IPS-NIHi7 (cell line): ENCODE results near the gene CDH8.
"Not testable (repeated sequence)": the region's sequence is repeated elsewhere in the genome, so short reads cannot be mapped to it uniquely, and the experiment has no call there.

Experiments used
- DNase-seq: peaks from one replicate; pipeline ENCODE4 v3.0.0; 2012; ENCODE audit warnings: mixed read lengths; ENCODE audit errors: extremely low spot score

Gene CDH8

GRCh38 chr16:61780161-61780560 lies 256.1 kb downstream of the CDH8 start:
- no peak for DNase-seq

- no peak for DNase-seq
These were observed 265.9 kb downstream of the CDH8 start for GRCh38 chr16:61770301-61770700.

- no peak for DNase-seq
These were observed 272.2 kb downstream of the CDH8 start for GRCh38 chr16:61763991-61764390.

- DNase-seq = no peak
These were observed 273.2 kb downstream of the CDH8 start for GRCh38 chr16:61763013-61763412.

- DNase-seq = peak; percentile 20
These were observed 305.2 kb downstream of the CDH8 start for GRCh38 chr16:61730997-61731396.

GRCh38 chr16:61726701-61727100 lies 309.5 kb downstream of the CDH8 start:
- no peak for DNase-seq

GRCh38 chr16:61726125-61726524 lies 310.1 kb downstream of the CDH8 start:
- no peak for DNase-seq

GRCh38 chr16:61721544-61721943 lies 314.7 kb downstream of the CDH8 start:
- DNase-seq = no peak

GRCh38 chr16:61715393-61715792 lies 320.8 kb downstream of the CDH8 start:
- no peak for DNase-seq

GRCh38 chr16:61713787-61714186 lies 322.5 kb downstream of the CDH8 start:
- DNase-seq = no peak

GRCh38 chr16:61699640-61700039 lies 336.6 kb downstream of the CDH8 start:
- not testable (repeated sequence) for DNase-seq

GRCh38 chr16:61684541-61684940 lies 351.7 kb downstream of the CDH8 start:
- no peak for DNase-seq

GRCh38 chr16:61681673-61682072 lies 354.6 kb downstream of the CDH8 start:
- DNase-seq = no peak

- no peak for DNase-seq
These were observed 355.1 kb downstream of the CDH8 start for GRCh38 chr16:61681124-61681523.

- DNase-seq = no peak
These were observed 358.1 kb downstream of the CDH8 start for GRCh38 chr16:61678182-61678581.

GRCh38 chr16:61677776-61678175 lies 358.5 kb downstream of the CDH8 start:
- DNase-seq = no peak

GRCh38 chr16:61676740-61677139 lies 359.5 kb downstream of the CDH8 start:
- no peak for DNase-seq

- DNase-seq = no peak
These were observed 365.1 kb downstream of the CDH8 start for GRCh38 chr16:61671161-61671560.

- DNase-seq = no peak
These were observed 370.7 kb downstream of the CDH8 start for GRCh38 chr16:61665512-61665911.

GRCh38 chr16:61659936-61660335 lies 376.3 kb downstream of the CDH8 start:
- DNase-seq = no peak

GRCh38 chr16:61654962-61655361 lies 381.3 kb downstream of the CDH8 start:
- DNase-seq = no peak

GRCh38 chr16:61653544-61653943 lies 382.7 kb downstream of the CDH8 start:
- DNase-seq = no peak

- no peak for DNase-seq
These were observed 390.7 kb downstream of the CDH8 start for GRCh38 chr16:61645561-61645960.

GRCh38 chr16:61644736-61645135 lies 391.5 kb downstream of the CDH8 start:
- DNase-seq = no peak
